ENCODE measurements around the gene IL17RA.
A peak's percentile ranks its signal among the peaks of the same experiment; 100 is the strongest.
"Not testable (repeated sequence)": the region's sequence is repeated elsewhere in the genome, so short reads cannot be mapped to it uniquely, and the experiment has no call there.

Gene IL17RA, protein sequence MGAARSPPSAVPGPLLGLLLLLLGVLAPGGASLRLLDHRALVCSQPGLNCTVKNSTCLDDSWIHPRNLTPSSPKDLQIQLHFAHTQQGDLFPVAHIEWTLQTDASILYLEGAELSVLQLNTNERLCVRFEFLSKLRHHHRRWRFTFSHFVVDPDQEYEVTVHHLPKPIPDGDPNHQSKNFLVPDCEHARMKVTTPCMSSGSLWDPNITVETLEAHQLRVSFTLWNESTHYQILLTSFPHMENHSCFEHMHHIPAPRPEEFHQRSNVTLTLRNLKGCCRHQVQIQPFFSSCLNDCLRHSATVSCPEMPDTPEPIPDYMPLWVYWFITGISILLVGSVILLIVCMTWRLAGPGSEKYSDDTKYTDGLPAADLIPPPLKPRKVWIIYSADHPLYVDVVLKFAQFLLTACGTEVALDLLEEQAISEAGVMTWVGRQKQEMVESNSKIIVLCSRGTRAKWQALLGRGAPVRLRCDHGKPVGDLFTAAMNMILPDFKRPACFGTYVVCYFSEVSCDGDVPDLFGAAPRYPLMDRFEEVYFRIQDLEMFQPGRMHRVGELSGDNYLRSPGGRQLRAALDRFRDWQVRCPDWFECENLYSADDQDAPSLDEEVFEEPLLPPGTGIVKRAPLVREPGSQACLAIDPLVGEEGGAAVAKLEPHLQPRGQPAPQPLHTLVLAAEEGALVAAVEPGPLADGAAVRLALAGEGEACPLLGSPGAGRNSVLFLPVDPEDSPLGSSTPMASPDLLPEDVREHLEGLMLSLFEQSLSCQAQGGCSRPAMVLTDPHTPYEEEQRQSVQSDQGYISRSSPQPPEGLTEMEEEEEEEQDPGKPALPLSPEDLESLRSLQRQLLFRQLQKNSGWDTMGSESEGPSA
- total RNA-seq = 95.0 to 132 (median 117) reads per million in 4 donors

DNA sequence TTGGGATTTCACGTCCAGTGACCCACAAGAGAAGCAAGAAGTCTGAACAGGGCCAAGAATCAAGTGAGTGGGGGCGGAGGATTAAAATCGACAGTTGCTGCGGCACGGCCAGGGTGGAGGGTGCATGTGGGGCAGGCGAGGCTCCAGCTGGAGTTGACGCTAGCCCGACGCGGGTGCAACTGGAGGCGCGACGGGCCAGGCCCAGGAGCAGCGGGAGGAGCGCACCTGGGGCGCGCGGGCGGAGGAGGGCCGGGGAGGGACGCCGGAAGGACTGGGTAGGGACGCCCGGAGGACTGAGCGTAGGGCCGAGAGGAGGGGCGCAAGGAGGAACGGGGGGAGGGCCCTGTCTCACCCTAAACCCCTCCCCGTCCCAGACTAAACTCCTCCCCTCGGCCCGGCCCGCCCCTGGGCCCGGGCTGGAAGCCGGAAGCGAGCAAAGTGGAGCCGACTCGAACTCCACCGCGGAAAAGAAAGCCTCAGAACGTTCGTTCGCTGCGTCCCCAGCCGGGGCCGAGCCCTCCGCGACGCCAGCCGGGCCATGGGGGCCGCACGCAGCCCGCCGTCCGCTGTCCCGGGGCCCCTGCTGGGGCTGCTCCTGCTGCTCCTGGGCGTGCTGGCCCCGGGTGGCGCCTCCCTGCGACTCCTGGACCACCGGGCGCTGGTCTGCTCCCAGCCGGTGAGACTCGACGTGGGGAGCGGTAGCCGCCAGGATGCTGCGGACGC lies at the start of gene IL17RA:
Gene IL17RA, plus strand, starts transcription at position 447 of the 723 bp plus-strand sequence. Its CDS starts 92 bp downstream, at position 539.
- DNase-seq = peak; percentile 84 to 93 (median 89)

DNA sequence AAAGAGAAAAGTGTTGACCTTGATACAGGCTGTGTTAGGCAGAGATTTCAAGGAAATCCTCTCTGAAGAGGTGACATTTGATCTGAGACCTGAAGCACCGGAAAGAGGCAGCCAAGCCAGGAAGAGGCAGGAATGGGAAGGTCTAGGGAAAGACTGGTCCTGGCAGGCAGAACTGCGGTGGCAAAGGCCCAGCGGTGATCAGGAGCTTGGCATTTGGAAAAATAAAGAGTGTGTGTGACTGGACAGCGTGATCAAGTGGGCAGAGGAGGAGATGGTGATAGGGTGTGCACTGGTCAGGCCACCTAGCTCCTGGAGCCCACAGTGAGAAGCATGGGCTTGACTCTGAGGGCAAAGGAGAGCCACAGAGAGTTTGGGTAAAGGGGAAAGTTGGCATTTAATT lies 49.6 kb upstream of the IL17RA start:
- no peak for DNase-seq

DNA sequence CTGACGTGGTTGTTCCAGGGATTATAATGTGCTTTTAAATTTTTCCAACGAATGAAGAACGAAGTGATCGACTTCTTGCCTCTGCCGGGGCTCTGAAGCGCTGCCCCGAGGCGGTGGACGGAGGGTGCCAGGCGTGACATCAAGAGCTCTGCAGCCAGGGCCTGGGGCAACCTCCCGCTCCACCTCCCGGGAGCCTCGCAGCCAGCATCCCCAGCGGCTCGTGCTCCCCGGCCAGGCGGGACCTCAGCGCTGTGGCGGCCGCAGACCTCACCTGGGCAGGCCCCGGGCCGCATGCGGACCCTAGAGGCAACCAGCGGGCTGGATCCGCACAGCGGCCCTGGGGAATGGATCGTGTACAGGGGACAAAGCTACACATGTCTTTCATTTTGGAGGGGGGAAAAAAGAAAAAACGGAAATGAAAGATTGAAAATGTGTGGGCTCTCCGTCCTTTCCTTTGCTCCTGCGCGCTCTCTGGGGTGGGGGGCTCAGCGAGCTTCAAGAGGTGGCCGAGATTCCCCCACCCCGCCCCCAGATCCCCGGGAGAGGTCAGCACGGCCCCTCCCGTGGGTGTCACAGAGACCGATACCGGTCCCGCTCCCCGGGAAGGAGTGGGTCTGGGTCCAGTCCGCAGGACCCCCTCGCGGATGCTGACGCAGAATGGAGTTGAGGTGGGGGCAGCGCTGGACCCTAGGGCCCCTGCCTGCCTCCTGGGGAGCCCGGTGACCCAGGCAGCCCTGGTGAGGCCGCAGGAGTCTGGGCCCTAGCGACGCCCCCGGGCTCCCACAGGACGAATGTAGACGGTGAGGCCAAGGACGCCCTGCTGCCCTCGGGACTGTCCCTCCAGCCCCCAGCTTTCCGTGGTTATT lies 48.6 kb upstream of the IL17RA start:
- not testable (repeated sequence) for DNase-seq

DNA sequence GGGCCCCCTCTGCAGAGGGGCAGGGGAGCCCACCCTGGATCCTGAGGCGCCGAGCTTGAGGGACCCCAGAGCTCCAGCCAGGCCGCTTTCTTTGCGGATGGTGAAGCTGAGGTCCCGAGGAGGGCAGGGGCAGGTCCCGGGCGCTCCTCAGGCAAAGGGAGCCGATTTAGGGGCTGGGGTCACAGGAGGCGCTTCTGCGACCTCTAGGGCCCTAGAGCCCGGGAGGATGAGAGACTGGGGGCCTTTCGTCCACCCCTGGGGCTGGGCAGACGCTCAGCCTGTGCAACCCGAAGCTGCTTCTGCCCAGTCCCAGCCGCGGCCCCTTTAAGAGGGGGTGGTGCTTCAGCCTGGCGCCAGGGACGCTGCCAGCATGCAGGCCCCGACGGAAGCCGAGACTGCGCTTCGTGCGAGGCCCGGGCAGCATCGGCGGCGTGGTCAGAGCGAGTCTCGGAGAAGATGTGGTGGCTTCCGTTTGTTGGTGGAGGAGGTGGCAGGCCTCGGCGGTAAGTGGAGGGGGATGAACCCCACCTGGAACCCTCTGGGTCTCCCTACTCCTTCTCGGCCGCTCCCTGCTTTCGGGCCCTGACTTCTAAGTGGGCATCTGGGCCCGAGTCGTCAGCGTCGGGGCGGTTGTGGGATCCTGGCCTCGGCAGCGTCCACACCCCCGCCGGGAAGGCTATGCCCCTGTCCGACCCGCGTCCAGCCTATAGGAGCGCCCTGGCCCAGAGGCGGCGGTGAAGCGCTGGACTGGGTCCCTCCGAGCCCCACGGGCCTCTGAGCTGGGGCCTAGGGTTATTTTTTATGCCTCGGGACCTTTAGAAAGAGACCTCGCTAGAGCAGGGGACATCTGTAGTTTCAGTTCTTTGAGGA lies 47.7 kb upstream of the IL17RA start:
- DNase-seq = not testable (repeated sequence)

DNA sequence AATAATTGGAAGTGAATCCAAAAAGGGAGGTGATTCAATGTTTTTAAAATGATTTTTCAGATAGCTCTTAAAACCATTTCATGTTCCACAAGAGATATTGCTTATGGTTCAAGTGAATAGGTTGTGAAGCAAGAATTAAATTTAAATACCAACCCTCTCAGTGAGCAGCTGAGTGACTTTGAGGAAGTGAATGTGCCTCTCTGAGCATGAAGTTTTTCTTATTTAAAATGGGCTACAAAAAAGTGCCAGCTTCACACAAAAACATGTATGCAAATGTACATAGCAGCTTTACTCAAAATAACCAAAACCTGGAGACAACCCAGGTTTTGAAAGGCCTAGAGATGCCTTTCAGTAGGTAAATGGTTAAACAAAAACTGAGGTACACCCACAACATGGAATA lies 41.3 kb upstream of the IL17RA start:
- no peak for DNase-seq

DNA sequence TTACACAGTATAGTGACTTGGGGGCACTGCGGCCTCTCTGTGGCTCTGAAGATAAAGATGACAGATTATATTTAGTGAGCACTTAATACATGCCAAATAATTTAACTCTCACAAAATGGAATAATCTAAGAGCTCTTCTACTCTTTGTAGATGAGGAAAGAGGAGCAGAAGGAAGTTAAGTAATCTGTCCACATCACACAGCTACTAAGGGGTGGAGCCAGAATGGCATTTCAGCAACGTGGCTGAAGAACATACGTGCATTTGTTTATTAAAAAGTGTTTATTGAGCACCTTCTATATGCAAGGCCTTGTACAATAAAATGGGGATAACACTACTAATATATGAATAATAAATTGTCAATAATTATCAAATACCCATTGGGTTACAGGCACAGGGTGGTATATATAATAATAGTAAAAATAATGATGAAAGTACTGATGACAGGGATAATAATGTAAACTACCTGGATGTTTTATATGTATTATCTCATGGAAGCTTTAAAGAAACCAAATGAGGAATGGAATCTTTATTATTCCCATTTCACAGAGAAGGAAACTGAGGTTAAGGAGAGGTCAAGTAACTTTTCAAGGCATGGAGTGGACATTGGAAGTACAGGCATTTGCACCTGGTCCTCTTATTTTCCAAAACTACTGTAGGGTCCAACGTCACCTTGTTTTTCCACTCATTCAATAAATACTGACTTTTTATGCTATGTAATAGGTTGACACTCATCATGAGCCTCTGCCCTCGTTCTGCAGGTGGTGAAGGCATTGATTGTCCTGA lies 38.0 kb upstream of the IL17RA start:
- DNase-seq = no peak

DNA sequence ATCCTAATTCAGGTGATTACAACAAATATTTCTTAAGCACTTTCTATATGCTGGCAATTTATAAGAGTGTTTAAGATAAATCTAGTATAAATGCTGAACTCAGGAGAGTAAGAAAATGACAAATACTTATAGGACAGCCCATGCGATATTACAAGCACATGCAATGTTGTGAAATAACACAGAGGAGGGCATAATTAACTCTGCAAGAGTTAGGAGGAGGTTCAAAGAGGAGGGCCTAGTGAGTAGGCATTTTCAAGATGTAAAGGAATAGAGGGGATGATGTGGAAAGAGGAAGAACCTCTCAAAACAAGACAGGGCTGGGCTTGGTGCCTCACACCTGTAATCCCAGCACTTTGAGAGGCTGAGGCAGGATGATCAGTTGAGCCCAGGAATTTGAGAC lies 37.1 kb upstream of the IL17RA start:
- no peak for DNase-seq

DNA sequence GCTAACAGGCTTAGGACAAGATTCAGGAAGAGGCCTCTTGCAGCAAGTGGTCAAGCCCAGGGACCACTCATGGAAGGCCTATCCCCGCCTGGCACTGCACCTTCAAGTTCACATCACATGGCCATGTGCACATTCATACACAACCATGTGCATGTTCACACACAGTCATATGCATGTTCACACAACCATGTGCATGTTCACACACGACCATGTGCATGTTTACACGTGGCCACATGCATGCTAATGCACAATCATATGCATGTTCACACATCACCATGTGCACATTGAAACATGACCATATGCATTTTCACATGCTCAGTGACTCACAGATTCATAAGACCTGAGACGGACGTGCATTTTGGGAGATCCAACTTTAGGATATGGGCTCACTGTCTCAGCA lies 28.7 kb upstream of the IL17RA start:
- no peak for DNase-seq

DNA sequence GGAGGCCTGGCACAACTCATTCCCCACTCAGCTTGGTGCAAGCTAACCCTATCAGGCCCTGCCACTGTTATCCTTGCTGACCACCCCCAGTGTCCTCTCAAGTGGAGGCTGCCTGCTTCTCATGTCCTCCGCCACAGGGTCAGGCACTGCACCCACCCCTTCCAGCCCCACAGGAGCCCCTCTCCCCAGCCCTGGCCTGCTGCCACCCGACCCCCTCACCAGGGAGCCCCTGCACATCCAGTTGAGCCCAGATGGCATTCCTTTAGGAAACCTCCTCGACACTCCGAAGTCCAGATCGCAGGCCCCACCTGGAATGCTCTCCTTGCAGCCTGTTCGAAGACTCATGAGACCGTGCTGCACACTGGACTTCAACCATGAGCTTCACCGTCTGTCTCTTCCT lies 28.0 kb upstream of the IL17RA start:
- DNase-seq = no peak

DNA sequence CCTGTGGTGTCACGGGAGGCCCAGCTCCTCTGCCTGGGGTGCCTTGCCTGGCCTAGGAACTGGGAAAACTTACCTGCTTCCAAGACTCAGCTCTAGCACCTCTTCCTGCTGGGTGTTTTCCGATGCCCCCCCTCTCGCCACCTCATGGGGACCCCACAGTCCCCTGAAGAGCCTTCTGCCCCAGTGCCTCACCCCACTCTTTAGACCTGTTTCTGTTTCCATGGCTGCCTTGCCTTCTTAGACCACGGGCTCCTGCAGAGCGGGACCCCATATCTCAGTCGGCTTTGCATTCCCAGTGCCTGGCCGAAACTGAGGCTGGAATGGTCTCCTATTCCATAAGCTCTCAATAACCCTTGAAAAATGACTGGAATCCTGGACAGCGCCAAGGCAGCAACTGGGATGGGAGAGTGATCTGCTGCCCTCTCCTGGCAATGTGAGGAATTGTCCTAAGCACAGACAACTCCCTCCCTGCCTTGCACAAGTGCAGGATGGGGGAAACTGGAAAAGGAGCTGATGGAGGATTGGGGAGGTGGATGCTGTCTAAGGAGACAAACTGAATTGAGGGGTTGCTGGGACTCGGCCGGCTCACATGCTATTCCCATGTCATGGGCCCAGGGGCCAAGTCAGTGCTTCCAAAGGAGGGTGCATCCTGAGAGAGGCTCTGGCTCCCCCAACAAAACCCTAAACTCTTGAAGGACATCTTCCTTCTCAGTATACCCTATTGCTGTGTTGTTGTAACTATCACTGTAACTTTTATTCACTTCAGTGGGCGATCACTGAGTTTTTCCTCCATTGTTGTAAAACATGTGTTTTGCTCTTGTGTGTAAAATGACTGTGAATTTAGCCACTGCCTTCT lies 26.6 kb upstream of the IL17RA start:
- DNase-seq = peak in 4 of 5 donors; percentile 11 to 33 (median 28)

DNA sequence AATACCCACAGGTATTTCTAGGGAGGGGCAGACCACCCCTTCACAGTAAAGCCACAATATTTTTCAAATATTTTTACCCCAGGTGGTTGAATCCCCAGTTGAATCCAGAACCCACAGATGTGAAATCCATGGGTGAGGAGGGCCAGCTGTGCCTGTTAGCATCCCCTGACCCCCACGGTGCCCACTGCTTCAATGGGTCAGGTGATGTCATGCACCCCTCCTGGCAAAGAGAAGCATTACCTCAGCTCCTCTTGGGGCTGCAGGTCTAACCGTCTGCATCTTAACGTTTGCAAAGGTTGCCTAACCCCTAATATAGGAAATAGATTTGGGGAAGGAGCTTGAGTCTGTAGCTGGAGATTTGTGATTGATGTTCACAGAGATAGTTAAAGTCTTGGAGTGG lies 24.7 kb upstream of the IL17RA start:
- DNase-seq = no peak

DNA sequence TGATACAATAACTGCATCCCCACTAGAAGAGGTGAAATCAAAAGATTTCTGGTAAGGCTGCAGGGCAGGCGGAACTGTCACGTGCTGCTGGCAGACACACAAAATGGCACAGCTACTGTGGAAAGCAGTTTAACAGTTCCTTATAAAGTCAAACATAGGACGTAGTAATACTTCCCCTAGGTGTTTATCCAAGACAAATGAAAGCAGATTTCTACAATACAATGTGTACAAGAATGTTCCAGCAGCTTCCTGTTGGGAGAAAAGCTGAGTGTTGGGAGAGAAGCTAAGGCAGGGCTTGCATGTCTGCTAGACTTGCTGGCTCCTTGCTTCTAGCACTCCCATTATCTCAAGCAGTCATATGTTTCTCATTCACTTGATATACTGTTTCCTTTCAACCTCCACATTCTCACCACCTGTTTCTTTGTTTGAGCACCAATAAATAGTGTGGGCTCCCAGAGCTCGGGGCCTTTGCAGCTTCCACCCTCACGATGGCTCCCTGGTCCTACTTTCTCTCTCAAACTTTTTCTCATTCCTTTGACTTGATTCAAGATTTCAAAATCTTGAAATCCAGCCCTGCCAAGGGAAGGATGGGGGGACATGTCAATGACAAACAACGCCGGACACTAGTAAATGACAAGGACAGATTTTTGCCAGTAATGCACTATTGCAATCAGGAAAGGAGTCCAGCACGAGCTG lies 21.2 kb upstream of the IL17RA start:
- no peak for DNase-seq

DNA sequence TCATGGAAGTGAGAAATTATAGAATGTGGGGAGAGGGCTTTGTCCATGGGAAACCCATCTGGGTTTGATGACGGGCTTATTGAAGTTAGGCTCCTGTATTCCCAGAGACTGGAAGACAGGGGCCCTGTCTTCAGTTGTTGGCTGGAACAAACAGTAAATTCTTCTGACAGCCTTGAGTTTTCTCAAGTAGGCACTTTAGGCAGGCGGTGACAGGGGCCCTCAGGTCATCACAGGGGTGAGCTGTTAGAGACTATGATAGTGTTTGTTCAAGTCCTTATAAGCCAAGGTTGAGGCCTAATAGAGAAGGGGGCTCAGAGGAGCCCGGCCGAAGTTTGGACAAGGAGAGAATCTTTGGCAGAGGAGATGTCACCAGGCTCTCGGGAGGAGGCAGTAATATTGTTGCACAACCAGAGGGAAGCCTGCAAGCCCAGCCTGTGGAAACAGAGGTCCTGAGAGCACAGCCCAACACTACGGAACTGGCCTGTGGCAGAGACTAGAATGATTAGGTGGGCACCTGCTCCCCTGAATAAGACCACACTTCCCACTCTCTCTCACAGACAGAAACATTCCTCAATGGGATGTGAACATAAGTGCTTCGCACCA lies 20.2 kb upstream of the IL17RA start:
- no peak for DNase-seq

DNA sequence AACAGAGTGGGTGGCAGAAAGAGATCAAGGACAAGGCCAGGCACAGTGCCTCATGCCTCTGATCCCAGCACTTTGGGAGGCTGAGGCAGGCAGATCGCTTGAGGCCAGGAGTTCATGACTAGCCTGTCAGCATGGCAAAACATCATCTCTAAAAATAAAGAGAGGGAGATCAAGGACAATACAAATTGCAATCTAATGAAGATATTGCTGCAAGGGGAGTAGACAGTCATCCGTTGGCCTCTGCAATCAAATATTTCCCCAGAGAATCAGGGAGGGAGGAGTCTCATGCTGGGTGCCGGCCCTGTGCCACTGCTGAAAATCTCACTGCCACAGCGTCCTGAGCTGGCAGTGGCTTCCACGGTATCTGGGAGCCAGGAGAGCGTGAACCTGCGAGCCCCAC lies 19.4 kb upstream of the IL17RA start:
- DNase-seq = no peak

DNA sequence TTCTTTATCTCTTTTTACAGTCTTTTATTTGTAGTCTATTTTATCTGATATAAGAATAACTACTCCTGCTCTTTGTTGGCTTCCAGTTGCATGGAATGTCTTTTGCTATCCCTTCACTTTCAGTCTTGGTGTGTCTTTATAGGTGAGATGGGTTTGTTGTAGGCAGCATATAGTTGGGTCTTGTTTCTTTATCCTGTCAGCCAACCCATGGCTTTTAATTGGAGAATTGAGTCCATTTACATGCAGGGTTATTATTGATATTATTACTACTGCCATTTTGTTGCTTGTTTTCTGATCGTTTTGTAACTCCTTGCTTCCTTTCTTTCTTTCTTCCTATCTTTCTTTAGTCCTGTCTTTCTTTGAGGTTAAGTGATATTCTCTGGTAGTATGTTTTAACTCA lies 11.9 kb upstream of the IL17RA start:
- no peak for DNase-seq

DNA sequence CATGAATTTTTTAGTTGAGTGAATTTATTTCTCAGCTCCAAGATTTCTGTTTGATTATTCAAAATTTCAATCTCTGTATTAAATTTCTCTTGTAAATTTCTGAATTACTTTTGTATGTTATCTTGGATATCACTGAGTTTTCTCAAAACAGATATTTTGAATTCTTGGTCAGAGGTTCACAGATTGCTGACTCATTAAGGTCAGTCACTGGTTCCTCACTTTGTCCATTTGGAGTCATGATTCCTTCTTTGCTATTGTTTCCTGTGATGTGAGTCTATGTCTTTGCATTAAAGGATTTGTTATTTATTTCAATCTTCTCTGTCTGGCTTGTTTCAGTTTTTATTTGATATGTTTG lies 10.2 kb upstream of the IL17RA start:
- DNase-seq = no peak

DNA sequence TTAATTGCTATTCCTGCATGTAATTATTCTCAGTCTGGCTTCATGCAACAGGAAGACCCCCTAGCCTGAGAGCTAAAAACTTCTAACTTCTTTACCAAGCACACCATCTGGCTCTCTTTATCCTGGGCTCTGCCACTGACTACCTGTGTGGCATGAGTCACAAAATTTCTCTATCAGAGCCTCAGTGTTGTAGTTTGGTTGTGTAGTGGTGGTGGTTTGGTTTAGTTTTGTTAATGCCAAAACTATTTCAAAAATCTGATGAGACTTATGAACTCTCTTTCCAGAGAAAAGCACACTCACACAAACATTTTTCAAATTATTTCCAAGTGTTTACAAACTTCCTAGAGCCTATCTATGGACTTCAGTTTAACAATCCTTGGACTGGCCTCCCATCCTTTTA lies 7.5 kb upstream of the IL17RA start:
- DNase-seq = no peak

DNA sequence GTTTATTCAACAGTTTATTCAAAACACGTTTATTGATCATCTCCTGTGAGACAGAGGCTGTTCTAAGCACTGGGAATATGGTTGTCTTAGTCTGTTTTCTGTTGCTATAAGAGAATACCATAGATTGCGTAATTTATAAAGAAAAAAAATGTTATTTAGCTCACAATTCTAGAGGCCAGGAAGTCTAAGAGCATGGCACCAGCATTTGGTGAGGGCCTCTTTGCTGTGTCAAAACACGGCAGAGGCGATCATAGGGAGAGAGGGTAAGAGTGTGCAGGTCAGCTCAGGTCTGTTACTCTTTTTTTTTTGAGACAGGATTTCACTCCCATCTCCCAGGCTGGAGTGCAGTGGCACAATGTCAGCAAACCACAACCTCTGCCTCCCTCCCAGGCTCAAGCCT lies 5.2 kb upstream of the IL17RA start:
- DNase-seq = no peak

Data from T-helper 1 cell (primary cell).